IMR-90 (cell line): ENCODE data around the gene SDC4. TPM values are rescaled to one million over a fixed set of nuclear protein-coding genes. Genes with fewer than 3 reads are reported as not detected.

Source experiments
- ATAC-seq: fragments of 200-7000 bp; cut with Tn5 transposase; 2 replicates; pipeline ENCODE4 v1.9.1; 2020; ENCODE audit warnings: low read depth, mild to moderate bottlenecking, moderate library complexity
- BruUV-seq: library from RNA; stranded (reverse); fragments of 400-500 nt; replicated peaks from 2 replicates; lab custom pipeline; 2021; lab: Mats Ljungman, UMichigan
- CTCF ChIA-PET: fragments of 300-600 bp; formaldehyde crosslinking; extraction: SDS; loops from one replicate; lab custom pipeline; 2021; ENCODE audit warnings: antibody characterized with exemption; lab: Yijun Ruan, JAX
- POLR2A ChIA-PET: fragments of 300-600 bp; sonication (Branson Sonifier 250); formaldehyde crosslinking; loops from one replicate; lab custom pipeline; 2022; ENCODE audit warnings: antibody characterized with exemption; ENCODE audit not compliant: unreplicated experiment; lab: Charles Lee
- DNase-seq: peaks from one replicate; pipeline ENCODE4 v3.0.0; 2013
- H2AFZ ChIP-seq: replicated peaks from 2 replicates; pipeline ENCODE3; 2013; ENCODE audit warnings: low read length, mild to moderate bottlenecking; ENCODE audit not compliant: poor library complexity
- H2AK5ac ChIP-seq: 2 replicates; pipeline ENCODE4 v1.6.1; 2013; ENCODE audit warnings: low read depth, low read length, inconsistent platforms
- H2AK9ac ChIP-seq: replicated peaks from 2 replicates; pipeline ENCODE3; 2013; ENCODE audit warnings: mild to moderate bottlenecking, low read depth, low read length, moderate library complexity; ENCODE audit not compliant: poor library complexity
- H2BK120ac ChIP-seq: 2 replicates; pipeline ENCODE4 v1.6.1; 2013; ENCODE audit warnings: low read depth, low read length, inconsistent platforms
- H2BK15ac ChIP-seq: 3 replicates; pipeline ENCODE4 v1.6.1; 2013; ENCODE audit warnings: low read depth, low read length, inconsistent platforms
- H2BK20ac ChIP-seq: 2 replicates; pipeline ENCODE4 v1.6.1; 2013; ENCODE audit warnings: low read depth, mild to moderate bottlenecking, inconsistent platforms, low read length, moderate library complexity
- H2BK5ac ChIP-seq: 2 replicates; pipeline ENCODE4 v1.6.1; 2013; ENCODE audit warnings: mild to moderate bottlenecking, low read depth, low read length, inconsistent platforms; ENCODE audit not compliant: poor library complexity, severe bottlenecking
- H3K14ac ChIP-seq: replicated peaks from 2 replicates; pipeline ENCODE4 v1.6.1; 2013; ENCODE audit warnings: low read depth, low read length, inconsistent platforms
- H3K18ac ChIP-seq: 2 replicates; pipeline ENCODE4 v1.6.1; 2013; ENCODE audit warnings: low read depth, low read length, control low read depth
- H3K23ac ChIP-seq: 2 replicates; pipeline ENCODE4 v1.6.1; 2013; ENCODE audit warnings: low read depth, low read length, inconsistent platforms
- H3K27ac ChIP-seq: 2 replicates; pipeline ENCODE4 v1.5.1; 2013; ENCODE audit warnings: mild to moderate bottlenecking, control low read depth, low read length; ENCODE audit not compliant: insufficient read depth
- H3K27me3 ChIP-seq: 2 replicates; pipeline ENCODE4 v1.6.1; 2013; ENCODE audit warnings: low read length; ENCODE audit not compliant: control insufficient read depth, insufficient read depth
- H3K36me3 ChIP-seq: 2 replicates; pipeline ENCODE4 v1.6.1; 2013; ENCODE audit warnings: low read length, mixed read lengths; ENCODE audit not compliant: control insufficient read depth, insufficient read depth
- H3K4ac ChIP-seq: 2 replicates; pipeline ENCODE4 v1.6.1; 2013; ENCODE audit warnings: low read depth, low read length, inconsistent platforms
- H3K4me1 ChIP-seq: 2 replicates; pipeline ENCODE4 v1.6.1; 2013; ENCODE audit warnings: low read length, mixed read lengths; ENCODE audit not compliant: control insufficient read depth, insufficient read depth
- H3K4me2 ChIP-seq: 2 replicates; pipeline ENCODE4 v1.6.1; 2013; ENCODE audit warnings: low read depth, mild to moderate bottlenecking, control low read depth, low read length, moderate library complexity
- H3K4me3 ChIP-seq: 2 replicates; pipeline ENCODE4 v1.5.1; 2013; ENCODE audit warnings: low read depth, mild to moderate bottlenecking, control low read depth, low read length, moderate library complexity; ENCODE audit not compliant: insufficient read depth
- H3K56ac ChIP-seq: 2 replicates; pipeline ENCODE4 v1.6.1; 2013; ENCODE audit warnings: low read length, inconsistent platforms; ENCODE audit not compliant: insufficient read depth; ENCODE audit errors: extremely low read depth
- H3K79me1 ChIP-seq, 2 experiments: 2 replicates each; pipeline ENCODE4 v1.6.1; 2013; ENCODE audit warnings: low read length in 2 of 2, inconsistent platforms in 1 of 2, low read depth in 1 of 2
- H3K9ac ChIP-seq: 2 replicates; pipeline ENCODE4 v1.6.1; 2013; ENCODE audit warnings: low read depth, low read length, control low read depth
- H3K9me1 ChIP-seq: 2 replicates; pipeline ENCODE4 v1.6.1; 2013; ENCODE audit warnings: low read length, inconsistent platforms; ENCODE audit not compliant: insufficient read depth
- H3K9me3 ChIP-seq: 2 replicates; pipeline ENCODE4 v1.6.1; 2013; ENCODE audit warnings: low read length; ENCODE audit not compliant: control insufficient read depth, insufficient read depth
- H4K20me1 ChIP-seq: 2 replicates; pipeline ENCODE4 v1.6.1; 2013; ENCODE audit warnings: low read length, inconsistent platforms; ENCODE audit not compliant: insufficient read depth
- H4K5ac ChIP-seq: 2 replicates; pipeline ENCODE4 v1.6.1; 2013; ENCODE audit warnings: mild to moderate bottlenecking, low read depth, low read length, control low read depth
- H4K8ac ChIP-seq, 2 experiments: 2 replicates each; pipeline ENCODE4 v1.6.1; 2013; ENCODE audit warnings: low read depth in 2 of 2, low read length in 2 of 2, control low read depth in 1 of 2, inconsistent platforms in 1 of 2
- H4K91ac ChIP-seq: 2 replicates; pipeline ENCODE4 v1.6.1; 2013; ENCODE audit warnings: low read depth, low read length, inconsistent platforms; ENCODE audit not compliant: insufficient read depth
- BHLHE40 ChIP-seq: fragments of 150-350 bp; IDR thresholded peaks from 2 replicates; pipeline ENCODE4 v1.6.1; 2016; ENCODE audit warnings: mild to moderate bottlenecking, low read depth, low read length
- CEBPB ChIP-seq: IDR thresholded peaks from 2 replicates; pipeline ENCODE4 v1.6.1; 2012; ENCODE audit warnings: low read depth, low read length, improper control_type of control experiment
- CTCF ChIP-seq: conservative IDR thresholded peaks from 2 replicates; pipeline ENCODE4 v1.5.1; 2012; ENCODE audit warnings: mild to moderate bottlenecking, low read depth, low read length, improper control_type of control experiment
- ELK1 ChIP-seq: fragments of 150-350 bp; IDR thresholded peaks from 2 replicates; pipeline ENCODE4 v1.6.1; 2016; ENCODE audit warnings: low read depth, mild to moderate bottlenecking, low read length, moderate library complexity, borderline replicate concordance
- MAZ ChIP-seq: IDR thresholded peaks from 2 replicates; pipeline ENCODE4 v1.6.1; 2012; ENCODE audit warnings: low read depth, mild to moderate bottlenecking, low read length, improper control_type of control experiment, moderate library complexity, borderline replicate concordance
- NFE2L2 ChIP-seq: fragments of 150-350 bp; IDR thresholded peaks from 2 replicates; pipeline ENCODE4 v1.6.1; 2016; ENCODE audit warnings: low read depth, mild to moderate bottlenecking, low read length
- POLR2A ChIP-seq: IDR thresholded peaks from 2 replicates; pipeline ENCODE4 v1.6.1; 2012; ENCODE audit warnings: mild to moderate bottlenecking, low read depth, low read length
- RAD21 ChIP-seq: IDR thresholded peaks from 2 replicates; pipeline ENCODE4 v1.6.1; 2012; ENCODE audit warnings: low read length, improper control_type of control experiment
- RFX5 ChIP-seq: IDR thresholded peaks from 2 replicates; pipeline ENCODE4 v1.8.0; 2012; ENCODE audit warnings: low read depth, mild to moderate bottlenecking, low read length, moderate library complexity
- SMC3 ChIP-seq: fragments of 150-350 bp; IDR thresholded peaks from 2 replicates; pipeline ENCODE4 v1.6.1; 2016; ENCODE audit warnings: low read depth, mild to moderate bottlenecking, antibody characterized with exemption, low read length, moderate library complexity
- USF2 ChIP-seq: fragments of 150-350 bp; IDR thresholded peaks from 2 replicates; pipeline ENCODE4 v1.6.1; 2017; ENCODE audit warnings: mild to moderate bottlenecking, antibody characterized with exemption, low read length, low read depth
- WGBS, 2 experiments: methylation state at CpG; one replicate each; pipeline versions ENCODE4 v1.1.5 to v1.1.7; 2013; ENCODE audit warnings: missing lambda C conversion rate in 2 of 2; ENCODE audit not compliant: insufficient read length in 1 of 2; ENCODE audit errors: extremely low coverage in 2 of 2; 5-methylcytosine and 5-hydroxymethylcytosine counted together
- dilution Hi-C: fragments of 300-500 bp; cut with HindIII; formaldehyde crosslinking; loops from one replicate; pipeline ENCODE4 v1.14.3; 2018; ENCODE audit warnings: low sequenced_read_pairs; ENCODE audit not compliant: unreplicated experiment
- in situ Hi-C: fragments of 300-500 bp; cut with MboI; formaldehyde crosslinking; loops from 3 replicates; pipeline ENCODE4 v1.14.3; 2019; ENCODE audit warnings: low sequenced_read_pairs, inconsistent platforms, mixed read lengths
- intact Hi-C: fragments of 100-400 bp; cut with micrococcal nuclease; formaldehyde crosslinking; loops from 2 replicates; pipeline ENCODE4 v1.10.0; 2022
- polyA plus RNA-seq, 3 experiments: library from polyadenylated mRNA; depleted of rRNA; stranded (reverse); fragments of >200 nt; gene quantifications; 2 replicates each; pipeline ENCODE4 v1.2.3, GENCODE V29; 2012; ENCODE audit warnings: low replicate concordance in 1 of 3
- total RNA-seq: library from RNA; depleted of rRNA; stranded (reverse); fragments of >200 nt; gene quantifications from 2 replicates; pipeline ENCODE4 v1.2.3, GENCODE V29; 2012

SDC4 gene
- total and polyA plus RNA-seq, 2 of the 4 experiments (the other 2 are of a cell fraction) = 203 to 265 TPM

GRCh38 chr20:45316150-45317080 lies 31.8 kb downstream of the SDC4 start:
- H2AK5ac ChIP-seq = no peak overlapping the region
- no peak overlapping the region for H2BK15ac ChIP-seq
- no peak for ATAC-seq
- no peak overlapping the region for H4K91ac ChIP-seq
- no peak overlapping the region for H3K23ac ChIP-seq
- no peaks in the 10 kb centered on the region for H3K9me3 ChIP-seq
- H3K9ac ChIP-seq = no peak overlapping the region
- H2AK9ac ChIP-seq = no peak overlapping the region
- peaks cover 31% of the 10 kb centered on the region for H3K27me3 ChIP-seq
- H3K4me2 ChIP-seq = no peak overlapping the region
- no TSS peak for BruUV-seq
- no peak overlapping the region for H3K56ac ChIP-seq
- no peaks in the 10 kb centered on the region for H3K79me1 ChIP-seq
- H2BK5ac ChIP-seq = no peak overlapping the region
- H4K8ac ChIP-seq = no peak overlapping the region
- no peak for DNase-seq
- H4K20me1 ChIP-seq = no peaks in the 10 kb centered on the region
- WGBS, 2 experiments = 22% methylated on average over 18 of the region's 71 CpGs; no CpG with 5 or more reads in 1 of the 2 experiments
- H3K4me3 ChIP-seq = no peak overlapping the region
- no peaks in the 10 kb centered on the region for H3K9me1 ChIP-seq
- no peak overlapping the region for H2AFZ ChIP-seq
- POLR2A ChIA-PET = interaction anchor here (0.6 kb wide), 1 partner anchor 1152 kb away, joined by 7 read pairs; no protein-coding TSS in a partner anchor
- no peaks in the 10 kb centered on the region for H3K36me3 ChIP-seq
- intact Hi-C loops = no loop called here
- no peak overlapping the region for H3K14ac ChIP-seq
- H2BK120ac ChIP-seq = no peak overlapping the region
- H4K5ac ChIP-seq = no peak overlapping the region
- TF ChIP-seq RAD21 (no peak), ELK1 (no peak), POLR2A (no peak), NFE2L2 (no peak), MAZ (no peak), SMC3 (no peak), CEBPB (no peak), CTCF (no peak), RFX5 (no peak), BHLHE40 (no peak), USF2 (no peak)
- no peak overlapping the region for H3K4ac ChIP-seq
- in situ Hi-C loops = loop anchor here (5.0 kb wide), 1 partner anchor 456 kb away; no protein-coding TSS in a partner anchor
- CTCF ChIA-PET = interaction anchor here (0.6 to 1.3 kb wide), 2 partner anchors 46 to 826 kb away, joined by 4 to 6 read pairs; partner anchors contain the start of gene SYS1
- H3K27ac ChIP-seq = no peak overlapping the region
- no peak overlapping the region for H3K18ac ChIP-seq
- no peaks in the 10 kb centered on the region for H3K4me1 ChIP-seq
- no peak overlapping the region for H2BK20ac ChIP-seq
- dilution Hi-C loops = no loop called here
